Fibroblast of villous mesenchyme (primary cell): ENCODE data around the gene EHF. TPM values are rescaled to one million over a fixed set of nuclear protein-coding genes. Genes with fewer than 3 reads are reported as not detected.

Experiments
- DNase-seq: peaks from one replicate; pipeline ENCODE4 v3.0.0-alpha.2; 2010; ENCODE audit warnings: low read depth
- H3K4me3 ChIP-seq: 2 replicates; pipeline ENCODE4 v1.5.1; 2011; ENCODE audit warnings: low read depth, mild to moderate bottlenecking, low read length
- total RNA-seq: library from RNA; depleted of rRNA; stranded (reverse); fragments of >200 nt; gene quantifications from 2 replicates; pipeline ENCODE4 v1.2.3, GENCODE V29; 2012
- TF ChIP-seq, protein P1 (sequence below): IDR thresholded peaks from 2 replicates; pipeline ENCODE4 v1.5.1; 2012; ENCODE audit warnings: low read depth, mild to moderate bottlenecking, low read length; ENCODE audit not compliant: insufficient read depth

EHF gene
- total RNA-seq, 1 donor = not detected

GRCh38 chr11:34647131-34647530 is 26.2 kb downstream of the EHF start:
- no peak overlapping the region for H3K4me3 ChIP-seq
- DNase-seq = peak; percentile 82
- TF ChIP-seq, protein P1, sequence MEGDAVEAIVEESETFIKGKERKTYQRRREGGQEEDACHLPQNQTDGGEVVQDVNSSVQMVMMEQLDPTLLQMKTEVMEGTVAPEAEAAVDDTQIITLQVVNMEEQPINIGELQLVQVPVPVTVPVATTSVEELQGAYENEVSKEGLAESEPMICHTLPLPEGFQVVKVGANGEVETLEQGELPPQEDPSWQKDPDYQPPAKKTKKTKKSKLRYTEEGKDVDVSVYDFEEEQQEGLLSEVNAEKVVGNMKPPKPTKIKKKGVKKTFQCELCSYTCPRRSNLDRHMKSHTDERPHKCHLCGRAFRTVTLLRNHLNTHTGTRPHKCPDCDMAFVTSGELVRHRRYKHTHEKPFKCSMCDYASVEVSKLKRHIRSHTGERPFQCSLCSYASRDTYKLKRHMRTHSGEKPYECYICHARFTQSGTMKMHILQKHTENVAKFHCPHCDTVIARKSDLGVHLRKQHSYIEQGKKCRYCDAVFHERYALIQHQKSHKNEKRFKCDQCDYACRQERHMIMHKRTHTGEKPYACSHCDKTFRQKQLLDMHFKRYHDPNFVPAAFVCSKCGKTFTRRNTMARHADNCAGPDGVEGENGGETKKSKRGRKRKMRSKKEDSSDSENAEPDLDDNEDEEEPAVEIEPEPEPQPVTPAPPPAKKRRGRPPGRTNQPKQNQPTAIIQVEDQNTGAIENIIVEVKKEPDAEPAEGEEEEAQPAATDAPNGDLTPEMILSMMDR = no peak

- TF ChIP-seq, protein P1 = no peak
- DNase-seq = no peak
- no peak overlapping the region for H3K4me3 ChIP-seq
Measured at GRCh38 chr11:34647532-34647931, 26.6 kb downstream of the EHF start.

DNA sequence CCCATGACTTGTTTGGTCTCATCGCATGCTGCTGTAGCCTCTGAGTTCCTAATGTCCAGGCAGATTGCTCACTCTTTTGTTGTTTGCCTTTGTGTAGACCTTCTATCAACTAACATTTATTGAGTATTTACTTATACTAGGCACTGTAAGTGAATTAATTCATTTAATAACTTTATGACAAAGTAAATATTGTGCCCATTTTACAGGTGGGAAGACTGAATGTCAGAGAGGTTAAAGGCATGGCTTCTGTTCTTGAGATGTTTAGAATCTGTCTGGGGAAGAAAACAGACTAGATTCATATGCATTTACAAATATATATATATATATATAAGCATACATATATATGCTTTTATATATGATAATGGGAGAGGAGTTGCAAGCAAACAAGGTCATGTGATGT is 27.1 kb downstream of the EHF start:
- H3K4me3 ChIP-seq = no peak overlapping the region
- DNase-seq = no peak
- TF ChIP-seq, protein P1 = no peak

DNA sequence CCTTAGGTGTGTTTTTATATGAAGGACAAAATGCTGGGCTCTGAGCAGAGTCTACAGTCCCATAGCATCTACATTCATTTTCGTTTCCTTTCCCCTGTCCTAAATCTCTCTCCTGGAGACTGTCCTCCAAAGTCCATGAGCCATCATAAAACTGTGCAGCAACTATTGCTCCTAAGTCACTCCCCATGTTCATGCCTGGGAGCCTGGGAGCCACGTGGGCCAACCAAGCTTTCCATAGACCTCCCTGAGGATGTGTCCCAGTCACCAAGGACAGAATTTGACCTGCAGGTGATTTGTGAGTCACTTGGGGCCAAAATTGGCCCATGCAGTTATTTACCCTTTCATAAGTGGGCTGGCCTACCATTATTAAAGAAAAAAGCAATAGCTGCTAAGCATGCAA is 28.7 kb downstream of the EHF start:
- TF ChIP-seq, protein P1 = no peak
- no peak for DNase-seq

DNA sequence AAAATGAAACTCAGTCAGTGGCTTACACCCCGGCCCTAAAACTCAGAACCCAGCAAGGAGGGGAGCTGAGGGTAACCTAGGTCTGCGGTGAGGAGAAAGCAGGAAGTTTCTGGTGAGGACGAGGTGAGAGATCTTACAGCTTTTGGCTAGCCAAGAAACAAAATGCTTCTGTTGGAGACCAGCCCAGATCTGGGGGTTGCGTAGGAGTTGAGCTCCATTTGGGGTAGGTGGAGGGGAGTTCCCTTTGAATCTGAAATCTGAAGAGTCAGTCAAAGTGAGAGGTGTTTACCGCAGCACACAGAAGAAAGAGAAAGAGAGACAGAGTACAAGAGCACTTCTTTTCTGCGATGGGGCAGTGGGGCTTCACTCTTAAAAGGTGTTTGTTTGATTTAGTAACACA is 29.6 kb downstream of the EHF start:
- no peak overlapping the region for H3K4me3 ChIP-seq
- DNase-seq = peak; percentile 39
- TF ChIP-seq, protein P1 = no peak

More for the DNA sequence above, 28.7 kb downstream of the EHF start:
- H3K4me3 ChIP-seq = no peak overlapping the region

GRCh38 chr11:34651551-34651950 is 30.7 kb downstream of the EHF start:
- TF ChIP-seq, protein P1 = no peak
- DNase-seq = no peak
- H3K4me3 ChIP-seq = no peak overlapping the region
